GM23338 (cell line): ENCODE results near the gene ALDH7A1. TPM values are rescaled to one million over a fixed set of nuclear protein-coding genes. Genes with fewer than 3 reads are reported as not detected.

Experiments used
- ATAC-seq: fragments of 200-7000 bp; cut with Tn5 transposase; 3 replicates; pipeline ENCODE4 v1.9.1; 2020
- DNase-seq: peaks from one replicate; pipeline ENCODE4 v3.0.0-alpha.2; 2015; ENCODE audit warnings: low spot score
- H2AFZ ChIP-seq: fragments of 200-600 bp; sonication (generic); 2 replicates; pipeline ENCODE4 v1.8.0; 2016; ENCODE audit warnings: antibody characterized with exemption, mild to moderate bottlenecking, moderate library complexity
- H3F3A ChIP-seq: fragments of 200-600 bp; sonication (generic); replicated peaks from 2 replicates; pipeline ENCODE4 v1.8.0; 2017; ENCODE audit warnings: antibody characterized with exemption, mixed run types, low read depth
- H3K27ac ChIP-seq: fragments of 200-600 bp; sonication (generic); 2 replicates; pipeline ENCODE4 v1.6.1; 2016; ENCODE audit warnings: low read depth
- H3K27me3 ChIP-seq: fragments of 200-600 bp; sonication (generic); 2 replicates; pipeline ENCODE4 v1.8.0; 2016; ENCODE audit warnings: mild to moderate bottlenecking, mixed run types, moderate library complexity; ENCODE audit not compliant: insufficient read depth
- H3K36me3 ChIP-seq: fragments of 200-600 bp; sonication (generic); 2 replicates; pipeline ENCODE4 v1.8.0; 2016; ENCODE audit warnings: mild to moderate bottlenecking; ENCODE audit not compliant: insufficient read depth
- H3K4me1 ChIP-seq: fragments of 200-600 bp; sonication (generic); 2 replicates; pipeline ENCODE4 v1.8.0; 2016; ENCODE audit warnings: mild to moderate bottlenecking, moderate library complexity; ENCODE audit not compliant: insufficient read depth
- H3K4me2 ChIP-seq: fragments of 200-600 bp; sonication (generic); 2 replicates; pipeline ENCODE4 v1.7.1; 2017; ENCODE audit warnings: mixed run types
- H3K4me3 ChIP-seq: fragments of 200-600 bp; sonication (generic); 2 replicates; pipeline ENCODE4 v1.6.1; 2016; ENCODE audit warnings: mixed run types
- H3K79me2 ChIP-seq: fragments of 200-600 bp; sonication (generic); replicated peaks from 2 replicates; pipeline ENCODE4 v1.8.0; 2017; ENCODE audit warnings: mild to moderate bottlenecking; ENCODE audit not compliant: insufficient read depth
- H3K9me2 ChIP-seq: fragments of 200-600 bp; sonication (generic); 2 replicates; pipeline ENCODE4 v1.8.0; 2017; ENCODE audit not compliant: insufficient read depth
- H4K20me1 ChIP-seq: fragments of 200-600 bp; sonication (generic); replicated peaks from 2 replicates; pipeline ENCODE4 v1.8.0; 2017; ENCODE audit warnings: mild to moderate bottlenecking; ENCODE audit not compliant: insufficient read depth
- H3K27ac Mint-ChIP-seq: 2 replicates; pipeline ENCODE4 v1.8.0; 2020; ENCODE audit warnings: inconsistent platforms, mild to moderate bottlenecking, moderate library complexity, mixed read lengths
- H3K27me3 Mint-ChIP-seq: 3 replicates; pipeline ENCODE4 v1.8.0; 2022; ENCODE audit warnings: low read depth, mild to moderate bottlenecking, moderate library complexity, mixed read lengths, inconsistent platforms; ENCODE audit not compliant: insufficient read depth, poor library complexity
- H3K36me3 Mint-ChIP-seq: 3 replicates; pipeline ENCODE4 v1.8.0; 2021; ENCODE audit warnings: low read depth, mild to moderate bottlenecking, inconsistent platforms, moderate library complexity, mixed read lengths
- H3K4me1 Mint-ChIP-seq: 3 replicates; pipeline ENCODE4 v1.8.0; 2020; ENCODE audit warnings: mild to moderate bottlenecking, inconsistent platforms, mixed read lengths
- H3K4me3 Mint-ChIP-seq: 3 replicates; pipeline ENCODE4 v1.8.0; 2021; ENCODE audit warnings: moderate library complexity, mild to moderate bottlenecking, inconsistent platforms, mixed read lengths
- H3K9me3 Mint-ChIP-seq: 3 replicates; pipeline ENCODE4 v1.8.0; 2020; ENCODE audit warnings: moderate library complexity, mild to moderate bottlenecking, inconsistent platforms, mixed read lengths
- CTCF ChIP-seq, 2 experiments: fragments of 200-600 bp in 1 of 2; sonication (generic) in 1 of 2; conservative IDR thresholded peaks; 2 replicates each; pipeline versions ENCODE4 v1.5.1 to v1.6.1; 2016 to 2017; ENCODE audit warnings: antibody characterized with exemption in 2 of 2, low read depth in 2 of 2, mild to moderate bottlenecking in 2 of 2, moderate library complexity in 1 of 2
- EZH2 ChIP-seq: fragments of 200-600 bp; sonication (generic); IDR thresholded peaks from one replicate; pipeline ENCODE4 v1.8.0; 2017; ENCODE audit warnings: antibody characterized with exemption, mild to moderate bottlenecking, low read depth; ENCODE audit not compliant: unreplicated experiment
- EZH2phosphoT487 ChIP-seq: fragments of 200-600 bp; sonication (generic); IDR thresholded peaks from one replicate; pipeline ENCODE4 v1.8.1; 2018; ENCODE audit warnings: antibody characterized with exemption; ENCODE audit not compliant: unreplicated experiment
- JUNB ChIP-seq: IDR thresholded peaks from one replicate; pipeline ENCODE4 v1.6.1; 2016; ENCODE audit warnings: antibody characterized with exemption; ENCODE audit not compliant: unreplicated experiment
- NANOG ChIP-seq: IDR thresholded peaks from 2 replicates; pipeline ENCODE4 v1.6.1; 2016; ENCODE audit warnings: antibody characterized with exemption, borderline replicate concordance
- POLR2AphosphoS5 ChIP-seq: IDR thresholded peaks from 2 replicates; pipeline ENCODE4 v1.6.1; 2016; ENCODE audit warnings: antibody characterized with exemption, low read depth
- REST ChIP-seq: IDR thresholded peaks from one replicate; pipeline ENCODE4 v1.6.1; 2018; ENCODE audit warnings: antibody characterized with exemption; ENCODE audit not compliant: unreplicated experiment
- ZNF331 ChIP-seq: fragments of 250-450 bp; sonication (Bioruptor Pico); IDR thresholded peaks from 2 replicates; pipeline ENCODE4 v1.5.0; 2020; ENCODE audit warnings: low read depth, mild to moderate bottlenecking, moderate library complexity
- ZNF462 ChIP-seq: fragments of 250-450 bp; sonication (Bioruptor Pico); IDR thresholded peaks from 2 replicates; pipeline ENCODE4 v1.5.0; 2020; ENCODE audit warnings: mild to moderate bottlenecking, moderate library complexity
- polyA plus RNA-seq: library from polyadenylated mRNA; unstranded; fragments of >200 nt; fragmentation: Nextera tagmentation; extraction: Ambion mirVana; gene quantifications from 2 replicates; pipeline ENCODE4 v1.2.1, GENCODE V29; 2016
- total RNA-seq: library from RNA; depleted of rRNA; stranded (reverse); fragments of >200 nt; shearing (Covaris generic); gene quantifications from 2 replicates; pipeline ENCODE4 v1.2.3, GENCODE V29; 2014

The ALDH7A1 gene
- total and polyA plus RNA-seq, 2 experiments from 2014 or later = 122 to 198 TPM

- TF ChIP-seq ZNF331 = no peak
- TF ChIP-seq NANOG = no peak
- no peak for TF ChIP-seq ZNF462 (CRISPR knock-in tag)
- Mint-ChIP-seq H3K27me3 (no peaks in the 10 kb centered on the region), H3K27ac (no peak overlapping the region), H3K4me1 (no peaks in the 10 kb centered on the region), H3K4me3 (no peak overlapping the region), H3K36me3 (peaks cover 37% of the 10 kb centered on the region), H3K9me3 (no peaks in the 10 kb centered on the region)
- H3K79me2 ChIP-seq = no peaks in the 10 kb centered on the region
- H2AFZ ChIP-seq = no peak overlapping the region
- no peak for ATAC-seq
- H3K4me1 ChIP-seq = no peaks in the 10 kb centered on the region
- H3F3A ChIP-seq = no peaks in the 10 kb centered on the region
- no peaks in the 10 kb centered on the region for H3K27me3 ChIP-seq
- no peak overlapping the region for H3K27ac ChIP-seq
- H4K20me1 ChIP-seq = no peaks in the 10 kb centered on the region
- H3K4me2 ChIP-seq = no peak overlapping the region
- peaks cover 32% of the 10 kb centered on the region for H3K36me3 ChIP-seq
- H3K4me3 ChIP-seq = no peak overlapping the region
- DNase-seq = no peak
- H3K9me2 ChIP-seq = no peaks in the 10 kb centered on the region
These were observed 111.9 kb downstream of the ALDH7A1 start for GRCh38 chr5:126483156-126483555.

- Histone ChIP-seq H4K20me1 (no peaks in the 10 kb centered on the region), H3K4me1 (no peaks in the 10 kb centered on the region), H3K79me2 (no peaks in the 10 kb centered on the region), H3K27me3 (no peaks in the 10 kb centered on the region), H3K9me2 (no peaks in the 10 kb centered on the region), H3F3A (no peaks in the 10 kb centered on the region), H3K4me3 (no peak overlapping the region), H2AFZ (no peak overlapping the region), H3K36me3 (peaks cover 29% of the 10 kb centered on the region), H3K4me2 (no peak overlapping the region), H3K27ac (no peak overlapping the region)
- Mint-ChIP-seq H3K4me3 (no peak overlapping the region), H3K4me1 (no peaks in the 10 kb centered on the region), H3K27me3 (no peaks in the 10 kb centered on the region), H3K27ac (no peak overlapping the region), H3K9me3 (no peaks in the 10 kb centered on the region), H3K36me3 (peaks cover 31% of the 10 kb centered on the region)
- no peak for DNase-seq
- no peak for ATAC-seq
- TF ChIP-seq EZH2 (no peak), EZH2phosphoT487 (no peak), POLR2AphosphoS5 (no peak), JUNB (no peak), REST (no peak), CTCF (conservative IDR thresholded peaks at IDR 0.05; ENCODE audit: low read depth in 2 of 2) (no peak)
These were observed 112.4 kb downstream of the ALDH7A1 start for GRCh38 chr5:126482591-126482990.
